ENCODE data around the gene TBXAS1.

The TBXAS1 gene

DNA sequence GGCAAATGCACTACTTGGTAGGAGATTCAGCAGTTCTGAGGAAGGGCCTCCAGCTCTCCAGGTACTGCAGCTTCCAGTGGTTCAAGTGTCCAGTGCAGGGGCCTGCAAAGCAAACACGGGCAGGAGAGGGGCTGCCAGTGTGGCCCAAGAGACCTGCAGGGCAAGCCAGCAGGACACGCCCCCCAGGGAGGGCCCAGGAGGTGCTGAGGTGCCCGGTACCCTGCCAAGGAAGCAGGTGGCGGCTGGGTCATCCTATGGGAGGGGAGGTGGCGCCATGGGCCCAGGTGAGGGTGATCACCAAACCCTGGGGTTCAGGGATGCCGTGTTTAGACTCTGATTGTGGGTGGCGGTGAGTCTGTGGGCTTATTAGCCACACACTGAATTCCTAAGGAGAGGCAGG, 188.0 kb downstream of the TBXAS1 start:
- no peak for DNase-seq
- Histone ChIP-seq H3K79me2 (ENCODE audit: low read length) (no peaks in the 10 kb centered on the region), H2AFZ (ENCODE audit: low read length) (no peak overlapping the region), H3K9ac (ENCODE audit: low read length) (no peak overlapping the region), H4K20me1 (ENCODE audit: insufficient read depth, low read length) (no peaks in the 10 kb centered on the region), H3K27ac (ENCODE audit: low read length) (no peak overlapping the region), H3K4me2 (ENCODE audit: low read depth, low read length) (no peak overlapping the region), H3K4me1 (ENCODE audit: low read length) (no peaks in the 10 kb centered on the region), H3K9me3 (replicated peaks; ENCODE audit: insufficient read depth, low read length) (no peaks in the 10 kb centered on the region), H3K9me2 (replicated peaks; ENCODE audit: insufficient read depth, low read length) (no peaks in the 10 kb centered on the region), H3F3A (ENCODE audit: insufficient read depth, low read length) (no peaks in the 10 kb centered on the region), H3K36me3 (replicated peaks; ENCODE audit: insufficient read depth, low read length) (no peaks in the 10 kb centered on the region), H3K27me3 (replicated peaks; ENCODE audit: insufficient read depth, low read length) (no peaks in the 10 kb centered on the region), H3K4me3 (ENCODE audit: low read length) (no peak overlapping the region)
- no peak for TF ChIP-seq EZH2phosphoT487 (IDR thresholded peaks at IDR 0.05; ENCODE audit: low read length)
- TF ChIP-seq, protein P1, sequence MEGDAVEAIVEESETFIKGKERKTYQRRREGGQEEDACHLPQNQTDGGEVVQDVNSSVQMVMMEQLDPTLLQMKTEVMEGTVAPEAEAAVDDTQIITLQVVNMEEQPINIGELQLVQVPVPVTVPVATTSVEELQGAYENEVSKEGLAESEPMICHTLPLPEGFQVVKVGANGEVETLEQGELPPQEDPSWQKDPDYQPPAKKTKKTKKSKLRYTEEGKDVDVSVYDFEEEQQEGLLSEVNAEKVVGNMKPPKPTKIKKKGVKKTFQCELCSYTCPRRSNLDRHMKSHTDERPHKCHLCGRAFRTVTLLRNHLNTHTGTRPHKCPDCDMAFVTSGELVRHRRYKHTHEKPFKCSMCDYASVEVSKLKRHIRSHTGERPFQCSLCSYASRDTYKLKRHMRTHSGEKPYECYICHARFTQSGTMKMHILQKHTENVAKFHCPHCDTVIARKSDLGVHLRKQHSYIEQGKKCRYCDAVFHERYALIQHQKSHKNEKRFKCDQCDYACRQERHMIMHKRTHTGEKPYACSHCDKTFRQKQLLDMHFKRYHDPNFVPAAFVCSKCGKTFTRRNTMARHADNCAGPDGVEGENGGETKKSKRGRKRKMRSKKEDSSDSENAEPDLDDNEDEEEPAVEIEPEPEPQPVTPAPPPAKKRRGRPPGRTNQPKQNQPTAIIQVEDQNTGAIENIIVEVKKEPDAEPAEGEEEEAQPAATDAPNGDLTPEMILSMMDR (IDR thresholded peaks at IDR 0.05; ENCODE audit: low read length), result no peak
- TF ChIP-seq EZH2 (optimal IDR thresholded peaks at IDR 0.05; ENCODE audit: low read depth, low read length), result no peak

DNA sequence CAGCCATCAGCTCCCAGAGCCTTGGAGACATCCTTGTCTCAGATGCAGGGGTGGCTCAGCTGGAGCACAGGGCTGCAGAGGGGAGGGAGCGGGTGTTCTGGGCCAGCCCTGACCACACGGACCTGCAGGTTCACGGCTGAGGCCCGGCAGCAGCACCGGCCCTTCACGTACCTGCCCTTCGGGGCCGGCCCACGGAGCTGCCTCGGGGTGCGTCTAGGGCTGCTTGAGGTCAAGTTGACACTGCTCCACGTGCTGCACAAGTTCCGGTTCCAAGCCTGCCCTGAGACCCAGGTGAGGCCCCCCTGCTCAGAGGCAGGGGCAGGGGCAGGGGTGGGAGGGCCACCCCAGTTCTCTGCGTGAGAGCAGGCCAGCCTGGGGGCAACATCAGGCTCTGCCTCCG, 188.5 kb downstream of the TBXAS1 start:
- Histone ChIP-seq H3F3A (ENCODE audit: insufficient read depth, low read length) (no peaks in the 10 kb centered on the region), H3K27ac (ENCODE audit: low read length) (no peak overlapping the region), H3K27me3 (replicated peaks; ENCODE audit: insufficient read depth, low read length) (no peaks in the 10 kb centered on the region), H3K9me2 (replicated peaks; ENCODE audit: insufficient read depth, low read length) (no peaks in the 10 kb centered on the region), H3K4me1 (ENCODE audit: low read length) (no peaks in the 10 kb centered on the region), H3K9me3 (replicated peaks; ENCODE audit: insufficient read depth, low read length) (no peaks in the 10 kb centered on the region), H4K20me1 (ENCODE audit: insufficient read depth, low read length) (no peaks in the 10 kb centered on the region), H3K9ac (ENCODE audit: low read length) (no peak overlapping the region), H2AFZ (ENCODE audit: low read length) (no peak overlapping the region), H3K4me3 (ENCODE audit: low read length) (no peak overlapping the region), H3K4me2 (ENCODE audit: low read depth, low read length) (no peak overlapping the region), H3K79me2 (ENCODE audit: low read length) (no peaks in the 10 kb centered on the region), H3K36me3 (replicated peaks; ENCODE audit: insufficient read depth, low read length) (no peaks in the 10 kb centered on the region)
- no peak for DNase-seq
- no peak for TF ChIP-seq EZH2 (optimal IDR thresholded peaks at IDR 0.05; ENCODE audit: low read depth, low read length)
- TF ChIP-seq, protein P1 (IDR thresholded peaks at IDR 0.05; ENCODE audit: low read length), result no peak
- TF ChIP-seq EZH2phosphoT487 (IDR thresholded peaks at IDR 0.05; ENCODE audit: low read length), result no peak

DNA sequence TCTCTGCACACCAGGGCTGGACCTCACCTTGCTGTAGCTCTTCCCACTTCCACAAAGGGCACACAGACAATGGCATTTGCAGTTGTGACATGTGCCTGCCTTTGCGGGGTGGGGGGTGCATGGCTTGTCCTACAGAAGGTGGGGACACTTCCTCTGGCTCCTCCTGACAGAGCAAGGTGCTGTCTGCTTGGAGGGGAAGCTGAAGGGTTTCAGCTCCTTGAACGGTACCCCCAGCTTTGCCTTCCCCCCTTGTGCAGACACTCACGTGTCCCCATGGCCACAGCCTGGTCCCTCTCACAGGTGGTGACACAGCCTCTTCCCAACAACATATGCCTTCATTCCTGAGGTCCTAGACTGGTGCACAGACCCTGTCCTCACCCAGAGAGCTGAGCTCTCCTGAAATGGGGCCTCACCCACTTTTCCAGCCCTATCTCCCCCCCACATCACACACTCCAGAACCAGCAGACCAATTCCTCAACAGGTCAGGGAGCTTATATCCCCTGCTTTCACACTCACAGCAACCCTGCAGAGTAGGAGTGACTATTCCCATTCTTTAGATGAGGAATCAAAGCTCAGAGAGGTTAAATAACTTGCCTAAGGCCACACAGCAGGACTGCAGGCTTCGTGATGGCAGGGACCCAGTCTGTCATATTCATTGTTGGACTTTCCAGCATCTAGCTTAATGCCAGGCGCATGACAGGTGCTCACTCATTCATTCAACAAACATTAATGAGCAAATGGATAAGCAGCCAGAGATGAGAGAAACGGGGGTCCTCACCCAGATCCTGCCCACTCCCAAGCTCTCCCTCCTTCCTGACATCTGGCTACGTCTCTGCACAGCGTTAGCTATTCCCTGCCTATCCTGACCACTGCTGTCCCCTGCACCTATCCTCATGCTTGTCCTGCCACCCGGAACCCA, 189.3 kb downstream of the TBXAS1 start:
- Histone ChIP-seq H4K20me1 (ENCODE audit: insufficient read depth, low read length) (no peaks in the 10 kb centered on the region), H3K9ac (ENCODE audit: low read length) (no peak overlapping the region), H3K27me3 (replicated peaks; ENCODE audit: insufficient read depth, low read length) (no peaks in the 10 kb centered on the region), H2AFZ (ENCODE audit: low read length) (no peak overlapping the region), H3F3A (ENCODE audit: insufficient read depth, low read length) (no peaks in the 10 kb centered on the region), H3K27ac (ENCODE audit: low read length) (no peak overlapping the region), H3K4me3 (ENCODE audit: low read length) (no peak overlapping the region), H3K79me2 (ENCODE audit: low read length) (no peaks in the 10 kb centered on the region), H3K9me3 (replicated peaks; ENCODE audit: insufficient read depth, low read length) (no peaks in the 10 kb centered on the region), H3K4me1 (ENCODE audit: low read length) (no peaks in the 10 kb centered on the region), H3K9me2 (replicated peaks; ENCODE audit: insufficient read depth, low read length) (no peaks in the 10 kb centered on the region), H3K36me3 (replicated peaks; ENCODE audit: insufficient read depth, low read length) (no peaks in the 10 kb centered on the region), H3K4me2 (ENCODE audit: low read depth, low read length) (no peak overlapping the region)
- TF ChIP-seq EZH2phosphoT487 (IDR thresholded peaks at IDR 0.05; ENCODE audit: low read length) (no peak), EZH2 (optimal IDR thresholded peaks at IDR 0.05; ENCODE audit: low read depth, low read length) (no peak)
- TF ChIP-seq, protein P1 (IDR thresholded peaks at IDR 0.05; ENCODE audit: low read length), result no peak
- no peak for DNase-seq
